ENCODE measurements around the gene SHANK3.
"Not testable (repeated sequence)": the region's sequence is repeated elsewhere in the genome, so short reads cannot be mapped to it uniquely, and the experiment has no call there.

The SHANK3 gene

GRCh38 chr22:50672471-50673230 is at the start of gene SHANK3:
Gene SHANK3 (plus strand): TSS chr22:50672823.
- DNase-seq = no peak

GRCh38 chr22:50624347-50625130 is 48.1 kb upstream of the SHANK3 start:
- DNase-seq = no peak

GRCh38 chr22:50625131-50625567 is 47.5 kb upstream of the SHANK3 start:
- DNase-seq = no peak

- no peak for DNase-seq
These were observed 46.9 kb upstream of the SHANK3 start for GRCh38 chr22:50625568-50626313.

- no peak for DNase-seq
These were observed 46.2 kb upstream of the SHANK3 start for GRCh38 chr22:50626314-50626849.

GRCh38 chr22:50626850-50627641 is 45.6 kb upstream of the SHANK3 start:
- no peak for DNase-seq

GRCh38 chr22:50627642-50628542 is 44.7 kb upstream of the SHANK3 start, which contains the start of gene ARSA:
Gene ARSA (minus strand): TSS chr22:50628152. CDS start chr22:50627779, 373 bp downstream.
- DNase-seq = peak; percentile 91

GRCh38 chr22:50628543-50629134 is 44.0 kb upstream of the SHANK3 start:
- DNase-seq = no peak

- no peak for DNase-seq
These were observed 42.2 kb upstream of the SHANK3 start for GRCh38 chr22:50630376-50630775.

GRCh38 chr22:50633086-50633485 is 39.5 kb upstream of the SHANK3 start:
- DNase-seq = no peak

GRCh38 chr22:50633771-50634170 is 38.9 kb upstream of the SHANK3 start:
- DNase-seq = no peak

- no peak for DNase-seq
These were observed 37.0 kb upstream of the SHANK3 start for GRCh38 chr22:50635591-50635990.

GRCh38 chr22:50640296-50640695 is 32.3 kb upstream of the SHANK3 start:
- DNase-seq = not testable (repeated sequence)

- DNase-seq = no peak
These were observed 31.6 kb upstream of the SHANK3 start for GRCh38 chr22:50640857-50641647.

- peak; percentile 32 for DNase-seq
These were observed 30.7 kb upstream of the SHANK3 start for GRCh38 chr22:50641696-50642607.

GRCh38 chr22:50643021-50643820 is 29.4 kb upstream of the SHANK3 start:
- DNase-seq = not testable (repeated sequence)

- DNase-seq = not testable (repeated sequence)
These were observed 28.9 kb upstream of the SHANK3 start for GRCh38 chr22:50643821-50644101.

- DNase-seq = no peak
These were observed 19.4 kb upstream of the SHANK3 start for GRCh38 chr22:50653256-50653655.

Measured in RPMI8226 (cell line).